ENCODE results near the gene UBA1.

DNA sequence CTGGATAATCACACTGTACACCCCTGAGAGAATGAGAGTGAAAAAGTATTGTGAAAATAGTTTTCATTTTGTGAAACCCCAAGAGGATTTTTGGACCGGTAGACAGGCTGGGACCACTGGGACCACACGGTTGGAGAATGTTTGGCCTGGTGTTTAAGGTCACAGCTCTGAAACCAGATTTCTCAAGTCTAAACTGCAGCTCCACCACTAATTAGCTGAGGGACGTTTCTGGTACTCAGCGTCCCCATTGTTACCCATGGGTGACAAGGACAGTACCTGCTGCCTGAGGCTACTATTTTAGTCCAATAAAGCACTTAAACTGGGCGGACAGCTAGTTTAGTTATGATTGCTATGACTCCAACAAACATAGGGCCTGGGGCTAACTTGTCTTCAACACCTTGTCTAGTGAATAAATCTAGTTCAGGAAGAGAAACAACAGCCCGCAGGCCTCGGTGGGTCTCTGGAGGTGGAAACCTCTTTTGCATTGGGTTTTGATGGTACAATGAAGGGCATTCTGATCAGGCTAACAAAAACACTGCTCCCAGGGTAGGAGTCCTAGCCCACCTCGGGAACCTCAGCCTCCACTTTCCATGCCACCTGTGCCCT is 38.7 kb downstream of the UBA1 start:
- TF ChIP-seq, protein P1, sequence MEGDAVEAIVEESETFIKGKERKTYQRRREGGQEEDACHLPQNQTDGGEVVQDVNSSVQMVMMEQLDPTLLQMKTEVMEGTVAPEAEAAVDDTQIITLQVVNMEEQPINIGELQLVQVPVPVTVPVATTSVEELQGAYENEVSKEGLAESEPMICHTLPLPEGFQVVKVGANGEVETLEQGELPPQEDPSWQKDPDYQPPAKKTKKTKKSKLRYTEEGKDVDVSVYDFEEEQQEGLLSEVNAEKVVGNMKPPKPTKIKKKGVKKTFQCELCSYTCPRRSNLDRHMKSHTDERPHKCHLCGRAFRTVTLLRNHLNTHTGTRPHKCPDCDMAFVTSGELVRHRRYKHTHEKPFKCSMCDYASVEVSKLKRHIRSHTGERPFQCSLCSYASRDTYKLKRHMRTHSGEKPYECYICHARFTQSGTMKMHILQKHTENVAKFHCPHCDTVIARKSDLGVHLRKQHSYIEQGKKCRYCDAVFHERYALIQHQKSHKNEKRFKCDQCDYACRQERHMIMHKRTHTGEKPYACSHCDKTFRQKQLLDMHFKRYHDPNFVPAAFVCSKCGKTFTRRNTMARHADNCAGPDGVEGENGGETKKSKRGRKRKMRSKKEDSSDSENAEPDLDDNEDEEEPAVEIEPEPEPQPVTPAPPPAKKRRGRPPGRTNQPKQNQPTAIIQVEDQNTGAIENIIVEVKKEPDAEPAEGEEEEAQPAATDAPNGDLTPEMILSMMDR (IDR thresholded peaks at IDR 0.05), result no peak
- TF ChIP-seq POLR2A (IDR thresholded peaks at IDR 0.05), result no peak

Measured in uterus (tissue), 2 donors.